ENCODE measurements around the gene CLCN6. TPM values are rescaled to one million over a fixed set of nuclear protein-coding genes. Genes with fewer than 3 reads are reported as not detected.

Gene CLCN6
- total RNA-seq, 2 donors from 2014 or later: 7.0 to 23.7 TPM

DNA sequence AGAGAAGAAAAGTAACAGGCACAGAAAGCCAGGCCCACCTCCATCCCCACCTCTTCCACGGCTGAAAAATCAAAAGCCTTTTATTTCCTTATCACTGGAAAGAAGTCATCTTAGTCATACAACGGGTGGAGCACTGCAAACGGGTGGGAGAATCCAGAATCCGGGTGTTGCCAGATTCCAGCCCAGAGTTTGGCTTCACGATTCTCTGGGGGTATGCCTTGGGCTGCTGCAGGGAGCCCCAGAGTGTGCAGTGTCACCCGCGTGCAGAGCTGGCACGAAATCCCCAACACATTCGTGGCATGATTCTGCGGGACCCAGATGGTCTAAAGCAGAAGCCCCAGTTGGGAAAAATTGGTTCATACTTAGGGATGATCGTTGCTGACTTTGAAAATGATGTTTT, 44.2 kb downstream of the CLCN6 start:
- Histone ChIP-seq H3K9me3 (no peaks in the 10 kb centered on the region), H3K27me3 (no peaks in the 10 kb centered on the region), H3K27ac (no peak overlapping the region), H3K4me1 (no peaks in the 10 kb centered on the region), H3K36me3 (replicated peaks in 1 of 2; ENCODE audit: insufficient read depth in 1 of 2, low read depth in 2 of 2) (no peaks in the 10 kb centered on the region), H3K4me3 (no peak overlapping the region)
- WGBS, 2 donors: 53 to 54% methylated on average over 11 of the region's 11 CpGs
- ATAC-seq: no peak
- intact Hi-C loops (cut with DNase I): no loop called here
- TF ChIP-seq, protein P1, sequence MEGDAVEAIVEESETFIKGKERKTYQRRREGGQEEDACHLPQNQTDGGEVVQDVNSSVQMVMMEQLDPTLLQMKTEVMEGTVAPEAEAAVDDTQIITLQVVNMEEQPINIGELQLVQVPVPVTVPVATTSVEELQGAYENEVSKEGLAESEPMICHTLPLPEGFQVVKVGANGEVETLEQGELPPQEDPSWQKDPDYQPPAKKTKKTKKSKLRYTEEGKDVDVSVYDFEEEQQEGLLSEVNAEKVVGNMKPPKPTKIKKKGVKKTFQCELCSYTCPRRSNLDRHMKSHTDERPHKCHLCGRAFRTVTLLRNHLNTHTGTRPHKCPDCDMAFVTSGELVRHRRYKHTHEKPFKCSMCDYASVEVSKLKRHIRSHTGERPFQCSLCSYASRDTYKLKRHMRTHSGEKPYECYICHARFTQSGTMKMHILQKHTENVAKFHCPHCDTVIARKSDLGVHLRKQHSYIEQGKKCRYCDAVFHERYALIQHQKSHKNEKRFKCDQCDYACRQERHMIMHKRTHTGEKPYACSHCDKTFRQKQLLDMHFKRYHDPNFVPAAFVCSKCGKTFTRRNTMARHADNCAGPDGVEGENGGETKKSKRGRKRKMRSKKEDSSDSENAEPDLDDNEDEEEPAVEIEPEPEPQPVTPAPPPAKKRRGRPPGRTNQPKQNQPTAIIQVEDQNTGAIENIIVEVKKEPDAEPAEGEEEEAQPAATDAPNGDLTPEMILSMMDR (IDR thresholded peaks at IDR 0.05): no peak
- no peak for TF ChIP-seq POLR2A (IDR thresholded peaks at IDR 0.05)
- no peak for DNase-seq

DNA sequence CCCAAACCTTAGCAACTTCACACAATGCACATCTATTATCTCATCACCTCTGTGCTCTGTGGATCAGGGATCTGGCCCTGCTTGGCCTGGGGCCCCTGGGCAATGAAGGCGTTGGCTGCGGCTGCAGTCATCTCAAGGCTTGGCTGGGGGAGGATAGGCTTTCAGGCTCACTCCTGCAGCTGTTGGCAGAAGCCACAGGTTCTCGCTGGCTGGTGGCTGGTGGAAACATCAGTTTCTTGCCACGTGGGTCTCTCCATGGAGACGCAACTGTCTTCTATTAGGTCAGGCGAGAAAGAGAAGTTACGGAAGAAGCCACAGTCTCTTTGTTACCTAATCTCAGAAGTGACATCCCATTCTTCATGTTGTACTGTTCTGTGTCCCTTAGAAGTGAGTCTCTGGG, 45.2 kb downstream of the CLCN6 start:
- WGBS, 2 donors: 67 to 79% methylated on average over 7 of the region's 7 CpGs
- Histone ChIP-seq H3K4me1 (no peaks in the 10 kb centered on the region), H3K27me3 (no peaks in the 10 kb centered on the region), H3K27ac (no peak overlapping the region), H3K4me3 (no peak overlapping the region), H3K36me3 (replicated peaks in 1 of 2; ENCODE audit: insufficient read depth in 1 of 2, low read depth in 2 of 2) (no peaks in the 10 kb centered on the region), H3K9me3 (no peaks in the 10 kb centered on the region)
- ATAC-seq: no peak
- intact Hi-C loops (cut with DNase I): no loop called here
- TF ChIP-seq, protein P1 (IDR thresholded peaks at IDR 0.05): no peak
- TF ChIP-seq POLR2A (IDR thresholded peaks at IDR 0.05): no peak
- no peak for DNase-seq

DNA sequence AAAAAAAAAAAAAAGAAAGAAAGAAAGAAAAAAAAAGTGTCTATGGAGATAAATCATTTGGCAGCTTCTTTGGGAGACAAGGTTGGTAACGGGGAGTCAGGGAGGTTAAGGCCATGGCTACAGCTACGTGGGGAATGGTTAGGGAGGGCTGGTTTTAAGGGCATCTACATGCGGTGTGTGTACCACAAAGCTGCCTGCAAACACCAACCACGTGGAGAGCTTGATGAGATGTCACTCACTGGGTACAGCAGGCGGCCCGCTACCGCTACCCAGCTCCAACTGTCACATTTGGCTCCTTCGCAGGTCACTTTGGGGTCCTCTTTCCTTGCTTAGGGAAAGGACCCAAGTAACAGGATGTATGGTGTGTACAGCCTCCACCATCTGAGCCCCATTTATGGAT, 48.5 kb downstream of the CLCN6 start:
- 42 to 44% methylated on average over 8 of the region's 8 CpGs for WGBS, 2 donors
- TF ChIP-seq, protein P1 (IDR thresholded peaks at IDR 0.05): no peak
- TF ChIP-seq POLR2A (IDR thresholded peaks at IDR 0.05): no peak
- DNase-seq (no peak), ATAC-seq (no peak)
- H3K36me3 ChIP-seq (replicated peaks in 1 of 2; ENCODE audit: insufficient read depth in 1 of 2, low read depth in 2 of 2): no peaks in the 10 kb centered on the region
- H3K4me1 ChIP-seq: peaks cover 10% of the 10 kb centered on the region
- no peak overlapping the region for H3K4me3 ChIP-seq
- no peak overlapping the region for H3K27ac ChIP-seq
- no peaks in the 10 kb centered on the region for H3K9me3 ChIP-seq
- intact Hi-C loops (cut with DNase I): no loop called here
- peaks cover 0 to 22% of the 10 kb centered on the region in 2 donors for H3K27me3 ChIP-seq

- intact Hi-C loops (cut with DNase I): no loop called here
Observed at GRCh38 chr1:11855430-11855829, 49.4 kb downstream of the CLCN6 start.

DNA sequence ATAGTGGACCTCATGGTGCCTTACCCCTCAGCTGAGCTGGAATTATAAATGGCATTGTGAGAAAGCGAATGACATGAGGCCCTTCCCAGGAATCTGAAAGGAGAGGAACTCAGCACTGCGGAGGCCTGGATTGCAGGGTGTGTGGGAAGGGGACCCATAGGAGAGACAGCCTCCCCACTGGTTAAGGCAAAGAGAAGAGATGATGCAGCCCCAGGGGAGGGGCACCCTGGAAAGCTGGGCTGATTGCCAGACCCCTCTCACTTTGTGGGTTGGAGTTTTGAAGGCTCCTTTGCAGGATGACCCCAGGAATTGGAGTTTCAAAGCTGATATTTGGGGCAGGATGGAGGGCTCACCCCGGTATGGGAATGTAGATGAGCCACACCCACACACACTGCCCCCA, 50.7 kb downstream of the CLCN6 start:
- intact Hi-C loops (cut with DNase I): no loop called here
- Histone ChIP-seq H3K36me3 (replicated peaks in 1 of 2; ENCODE audit: insufficient read depth in 1 of 2, low read depth in 2 of 2) (no peaks in the 10 kb centered on the region), H3K27me3 (peaks cover 0 to 22% of the 10 kb centered on the region in 2 donors), H3K9me3 (no peaks in the 10 kb centered on the region), H3K4me3 (no peak overlapping the region), H3K27ac (no peak overlapping the region), H3K4me1 (peaks cover 10% of the 10 kb centered on the region)
- TF ChIP-seq, protein P1 (IDR thresholded peaks at IDR 0.05): no peak
- TF ChIP-seq POLR2A (IDR thresholded peaks at IDR 0.05): no peak
- no peak for ATAC-seq
- WGBS, 2 donors: 44 to 56% methylated on average over 3 of the region's 3 CpGs
- no peak for DNase-seq

More at GRCh38 chr1:11855430-11855829, 49.4 kb downstream of the CLCN6 start:
- TF ChIP-seq POLR2A (IDR thresholded peaks at IDR 0.05): no peak
- TF ChIP-seq, protein P1 (IDR thresholded peaks at IDR 0.05): no peak
- H3K9me3 ChIP-seq: no peaks in the 10 kb centered on the region
- ATAC-seq: no peak
- WGBS, 2 donors: 48 to 55% methylated on average over 8 of the region's 8 CpGs
- H3K27me3 ChIP-seq: peaks cover 0 to 22% of the 10 kb centered on the region in 2 donors
- no peak for DNase-seq
- no peaks in the 10 kb centered on the region for H3K36me3 ChIP-seq (replicated peaks in 1 of 2; ENCODE audit: insufficient read depth in 1 of 2, low read depth in 2 of 2)
- no peak overlapping the region for H3K4me3 ChIP-seq
- peaks cover 10% of the 10 kb centered on the region for H3K4me1 ChIP-seq
- no peak overlapping the region for H3K27ac ChIP-seq

Data from body of pancreas (tissue), 4 donors.